ENCODE data around the gene RAET1E.
"Not testable (repeated sequence)": the region's sequence is repeated elsewhere in the genome, so short reads cannot be mapped to it uniquely, and the experiment has no call there.

RAET1E gene

GRCh38 chr6:149887343-149887742, 10.6 kb downstream of the RAET1E start:
- DNase-seq, result no peak

GRCh38 chr6:149885888-149886287, 12.0 kb downstream of the RAET1E start:
- DNase-seq, result no peak

- DNase-seq, result no peak
These were observed 13.3 kb downstream of the RAET1E start for GRCh38 chr6:149884617-149885016.

DNA sequence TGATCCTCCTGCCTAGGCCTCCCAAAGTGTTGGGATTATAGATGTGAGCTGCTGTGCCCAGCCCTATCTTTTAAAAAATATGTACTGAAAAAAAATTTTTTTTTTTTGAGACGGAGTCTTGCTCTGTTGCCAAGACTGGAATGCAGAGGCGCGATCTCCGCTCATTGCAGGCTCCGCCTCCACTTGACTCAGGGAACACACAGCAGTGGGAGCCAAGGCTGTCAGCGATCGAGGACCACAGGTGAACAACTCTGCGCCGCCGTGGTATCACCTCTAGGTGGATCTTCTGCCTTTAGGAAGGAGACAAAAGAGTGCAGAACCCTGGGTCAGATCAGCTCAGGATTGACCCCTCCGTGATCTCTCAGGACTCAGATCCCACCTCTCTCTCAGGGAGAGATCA, 13.7 kb downstream of the RAET1E start:
- peak; percentile 71 for DNase-seq

GRCh38 chr6:149881860-149882259, 16.1 kb downstream of the RAET1E start:
- DNase-seq, result no peak

DNA sequence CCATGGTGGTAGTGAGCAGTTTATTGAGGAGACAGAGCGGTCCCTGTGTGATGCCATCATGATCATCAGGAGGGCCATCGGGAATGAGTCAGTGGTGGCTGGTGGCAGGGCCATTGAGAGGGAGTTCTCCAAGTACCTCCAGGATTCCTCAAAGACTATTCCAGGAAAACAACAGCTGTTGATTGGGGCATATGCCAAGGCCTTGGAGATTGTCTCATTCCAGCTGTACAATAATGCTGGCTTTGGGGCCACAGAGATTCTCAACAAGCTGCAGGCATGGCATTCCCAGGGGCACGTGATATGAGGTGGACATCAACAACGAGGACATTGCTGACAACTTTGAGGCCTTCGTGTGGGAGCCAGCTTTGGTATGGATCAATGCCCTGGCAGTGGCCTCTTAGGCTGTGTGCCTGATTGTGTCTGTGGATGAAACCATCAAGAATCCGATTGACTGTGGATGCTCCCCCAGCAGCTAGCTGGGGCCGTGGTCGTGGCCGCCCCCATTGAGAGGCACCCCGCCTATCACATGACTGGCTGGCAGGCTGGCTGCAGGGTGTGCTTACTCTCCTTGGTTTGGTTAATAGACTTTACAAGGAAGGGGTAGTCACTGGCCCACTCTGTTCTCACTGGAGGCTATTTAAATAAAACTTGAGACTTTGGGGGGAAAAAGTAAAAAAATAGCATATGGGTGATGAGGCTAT, 16.7 kb downstream of the RAET1E start:
- DNase-seq, result no peak

DNA sequence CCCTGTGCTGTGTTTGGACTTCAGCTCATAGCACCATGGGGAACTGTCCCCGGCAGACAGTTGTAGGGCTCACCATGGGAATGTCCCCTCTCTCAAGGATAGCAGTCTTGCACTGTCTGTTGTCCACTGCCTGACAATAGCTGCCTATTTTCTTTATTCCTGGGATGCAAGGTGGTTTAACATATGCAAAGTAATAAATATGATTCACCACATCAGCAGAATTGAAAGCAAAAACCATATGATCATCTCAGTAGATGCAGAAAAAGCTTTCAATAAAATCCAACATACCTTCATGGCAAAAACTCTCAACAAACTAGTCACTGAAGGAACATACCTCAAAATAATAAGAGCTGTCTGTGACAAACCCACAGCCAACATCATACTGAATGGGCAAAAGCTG, 20.3 kb downstream of the RAET1E start:
- no peak for DNase-seq

- no peak for DNase-seq
These were observed 21.5 kb downstream of the RAET1E start for GRCh38 chr6:149876241-149876933.

DNA sequence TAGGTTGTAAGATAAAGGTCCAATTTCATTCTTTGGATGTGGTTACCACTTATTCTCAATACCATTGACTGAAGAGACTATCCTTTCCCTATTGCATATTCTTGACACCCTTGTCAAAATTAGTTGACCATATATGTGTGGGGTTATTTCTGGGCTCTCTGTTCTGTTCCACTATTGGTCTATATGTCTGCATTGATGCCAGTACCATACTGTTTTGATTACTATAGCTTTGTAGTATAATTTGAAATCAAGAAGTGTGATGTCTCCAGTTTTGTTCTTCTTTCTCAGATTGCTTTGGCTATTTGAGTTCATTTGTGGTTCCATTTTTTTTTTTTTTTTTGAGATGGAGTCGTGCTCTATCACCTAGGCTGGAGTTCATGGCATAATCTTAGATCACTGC, 25.7 kb downstream of the RAET1E start:
- DNase-seq, result no peak

- no peak for DNase-seq
These were observed 26.7 kb downstream of the RAET1E start for GRCh38 chr6:149871182-149871581.

DNA sequence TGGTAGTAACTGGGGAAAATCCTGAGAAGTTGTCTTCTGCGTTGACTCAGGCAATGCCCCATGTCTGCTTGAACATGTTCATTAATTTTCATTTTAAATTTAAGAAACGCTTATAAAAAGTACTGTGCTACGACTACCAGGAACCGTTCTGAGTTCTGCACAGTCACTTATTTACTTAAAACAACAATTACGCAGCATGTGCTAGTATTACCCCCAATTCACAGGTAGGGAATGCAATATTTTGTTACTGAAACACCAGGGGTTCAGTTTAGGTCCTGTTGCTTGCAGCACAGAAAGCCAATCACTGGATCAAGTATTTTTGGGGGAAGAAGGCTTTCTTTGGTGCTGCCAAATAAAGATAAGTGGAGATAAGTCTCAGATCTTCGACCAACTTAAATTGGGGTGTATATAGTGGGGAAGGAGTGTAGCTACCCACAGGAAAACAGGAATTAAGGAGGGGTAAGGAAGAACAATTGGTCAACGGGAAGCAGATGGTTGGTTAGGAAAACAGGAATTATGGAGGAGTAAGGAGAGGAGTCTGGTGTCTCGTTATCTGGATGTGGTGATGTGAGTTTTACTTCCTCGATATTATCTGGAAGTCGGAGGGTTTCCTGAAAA, 28.5 kb downstream of the RAET1E start:
- no peak for DNase-seq

- no peak for DNase-seq
These were observed 29.9 kb downstream of the RAET1E start for GRCh38 chr6:149867876-149868640.

GRCh38 chr6:149864578-149865535, 33.1 kb downstream of the RAET1E start:
- DNase-seq, result peak; percentile 83

GRCh38 chr6:149863698-149864577, 34.0 kb downstream of the RAET1E start, which contains the start of gene LRP11:
Gene LRP11 (minus strand): TSS chr6:149864359. CDS start chr6:149864020, 339 bp downstream.
- peak; percentile 93 for DNase-seq

- peak; percentile 77 for DNase-seq
These were observed 34.8 kb downstream of the RAET1E start for GRCh38 chr6:149862922-149863697.

GRCh38 chr6:149862424-149862738, 35.5 kb downstream of the RAET1E start:
- DNase-seq, result not testable (repeated sequence)

DNA sequence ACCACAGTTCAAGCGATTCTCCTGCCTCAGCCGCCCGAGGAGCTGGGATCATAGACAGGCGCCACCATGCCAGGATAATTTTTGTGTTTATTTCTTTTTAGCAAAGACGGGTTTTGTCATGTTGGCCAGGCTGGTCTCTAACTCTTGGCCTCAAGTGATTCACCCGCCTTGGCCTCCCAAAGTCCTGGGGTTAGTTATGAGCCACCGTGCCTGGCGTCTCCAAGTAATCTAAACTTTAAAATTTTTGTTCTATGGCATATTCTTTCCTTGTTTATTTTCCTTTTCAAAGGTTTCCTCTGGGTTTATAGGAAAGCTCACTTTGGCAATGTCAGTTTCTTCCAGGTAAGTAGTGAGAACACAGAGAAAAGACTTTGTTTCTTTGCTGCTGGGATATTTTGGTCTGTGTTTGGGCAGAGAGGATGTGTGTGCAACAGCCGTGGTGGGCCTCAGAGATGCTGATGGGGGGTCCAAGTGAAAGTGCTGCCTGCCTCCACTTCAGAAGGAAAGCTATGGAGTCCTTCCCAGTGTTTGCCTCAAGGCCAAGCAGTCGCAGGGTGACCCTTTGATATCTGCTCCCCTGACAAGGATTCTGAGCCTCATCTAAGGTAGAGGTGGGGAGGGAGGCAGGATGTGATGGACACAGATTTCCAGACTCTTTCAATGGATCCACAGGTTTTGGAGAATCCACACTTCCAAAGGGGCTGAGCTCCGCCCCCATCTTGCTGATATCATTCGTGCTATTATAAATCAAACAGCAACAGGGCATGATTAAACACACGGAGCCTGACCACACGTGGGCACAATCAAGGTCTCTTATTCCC, 36.1 kb downstream of the RAET1E start:
- peak; percentile 25 for DNase-seq

DNA sequence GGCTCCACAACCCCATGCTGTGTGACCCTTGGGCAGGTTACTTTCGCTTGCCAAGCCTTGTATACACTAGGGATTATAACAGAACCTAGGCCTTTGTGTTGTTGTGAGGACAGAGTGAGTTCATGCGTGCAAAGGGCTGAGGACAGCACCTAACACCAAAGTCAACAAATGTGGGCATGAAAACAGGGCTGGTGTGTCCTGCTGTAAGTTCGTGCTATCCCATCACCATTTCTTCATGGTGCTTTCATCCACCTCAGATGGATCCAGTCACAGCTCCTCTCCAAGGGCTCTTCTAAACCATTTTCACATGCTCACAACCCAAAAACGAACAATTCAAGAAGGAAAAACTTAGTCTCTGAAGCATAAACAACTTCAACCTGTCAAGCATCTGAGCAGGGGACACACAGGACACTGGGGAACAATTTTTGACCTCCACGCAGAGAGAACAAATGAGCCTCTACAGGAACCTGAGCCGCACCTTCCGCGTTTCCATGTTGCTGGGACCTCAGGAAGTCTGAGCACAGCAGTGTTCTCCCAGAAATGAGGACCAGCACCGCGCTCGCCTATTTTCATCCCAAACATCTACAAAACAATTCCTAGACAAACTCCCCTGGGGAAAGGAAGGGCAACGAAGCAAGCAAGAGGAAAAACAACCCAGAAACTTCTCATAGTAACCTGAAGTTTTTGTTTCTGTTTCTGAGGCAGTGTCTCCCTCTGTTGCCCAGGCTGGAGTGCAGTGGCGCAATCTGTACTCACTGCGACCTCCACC, 36.9 kb downstream of the RAET1E start:
- peak; percentile 95 for DNase-seq

DNA sequence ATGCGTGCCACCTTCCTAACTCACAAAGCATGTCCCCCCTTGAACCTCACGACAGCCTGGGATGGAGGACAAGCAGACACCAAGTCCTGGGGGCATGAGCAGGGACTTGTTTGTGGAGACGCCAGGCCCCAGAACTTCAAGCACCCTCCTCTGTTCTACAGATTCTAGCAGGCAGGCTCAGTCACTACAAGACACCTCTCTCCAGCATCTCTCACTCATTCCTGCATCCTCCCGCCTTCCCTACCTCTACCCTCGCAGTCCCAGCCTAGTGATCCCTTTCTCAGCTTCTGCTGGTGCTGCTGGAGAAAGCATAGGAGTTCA, 37.4 kb downstream of the RAET1E start:
- no peak for DNase-seq
